Kidney (tissue), 14 donors: ENCODE results near the gene COPZ2. TPM values are rescaled to one million over a fixed set of nuclear protein-coding genes. Genes with fewer than 3 reads are reported as not detected.

ENCODE experiments used
- DNase-seq, 5 donors: peaks; one replicate each; pipeline ENCODE4 v3.0.0-alpha.2; 2013 to 2020
- FAIRE-seq: peaks from 2 replicates; lab custom pipeline; 2012; peaks lifted over from hg19 to GRCh38; lab: Jason Lieb, UNC
- H3K27ac ChIP-seq, 2 donors: one replicate each; pipeline ENCODE4 v1.7.0; 2013; ENCODE audit warnings: low read depth in 2 of 2, low read length in 2 of 2, inconsistent platforms in 1 of 2
- H3K27me3 ChIP-seq: one replicate; pipeline ENCODE4 v1.7.1; 2013; ENCODE audit warnings: low read length, inconsistent platforms; ENCODE audit not compliant: control insufficient read depth, insufficient read depth
- H3K36me3 ChIP-seq, 3 donors: one replicate each; pipeline versions ENCODE4 v1.7.0 to v1.7.1; 2013; ENCODE audit warnings: low read length in 3 of 3, control low read depth in 1 of 3, inconsistent platforms in 1 of 3; ENCODE audit not compliant: insufficient read depth in 3 of 3, control insufficient read depth in 2 of 3
- H3K4me1 ChIP-seq, 3 donors: one replicate each; pipeline versions ENCODE4 v1.7.0 to v1.7.1; 2013; ENCODE audit warnings: low read length in 3 of 3, inconsistent platforms in 1 of 3, low read depth in 1 of 3; ENCODE audit not compliant: control insufficient read depth in 2 of 3, insufficient read depth in 2 of 3
- H3K4me3 ChIP-seq, 3 donors: one replicate each; pipeline versions ENCODE4 v1.7.0 to v1.8.1; 2013; ENCODE audit warnings: low read length in 3 of 3, control low read depth in 1 of 3, inconsistent platforms in 1 of 3
- H3K9ac ChIP-seq, 3 donors: one replicate each; pipeline versions ENCODE4 v1.7.0 to v1.7.1; 2013; ENCODE audit warnings: low read length in 3 of 3, control low read depth in 1 of 3, inconsistent platforms in 1 of 3
- H3K9me3 ChIP-seq, 3 donors: one replicate each; pipeline versions ENCODE4 v1.7.0 to v1.7.1; 2013; ENCODE audit warnings: low read length in 3 of 3, control low read depth in 1 of 3, inconsistent platforms in 1 of 3; ENCODE audit not compliant: control insufficient read depth in 2 of 3, insufficient read depth in 1 of 3
- CTCF ChIP-seq: IDR thresholded peaks from 3 replicates; pipeline ENCODE4 v1.5.1; 2012; ENCODE audit warnings: mild to moderate bottlenecking, moderate library complexity, borderline replicate concordance; ENCODE audit not compliant: insufficient read depth; ENCODE audit errors: extremely low read depth
- intact Hi-C: fragments of 100-400 bp; cut with DNase I; formaldehyde crosslinking; loops from one replicate; pipeline ENCODE4 v1.11.1; 2022
- polyA plus RNA-seq: library from polyadenylated mRNA; stranded (reverse); fragments of 350-450 nt; fragmentation: Illumina TruSeq; extraction: RNeasy Lipid Tissue Mini Kit (QIAGEN cat#74804); gene quantifications from one replicate; pipeline ENCODE4 v1.2.3, GENCODE V29; 2014; ENCODE audit warnings: low read depth, low replicate concordance; ENCODE audit not compliant: insufficient read depth
- total RNA-seq: library from RNA; stranded (reverse); fragmentation: NEBNext Ultra II Directional; extraction: Animal tissue kit (Norgen Biotek cat#: 25700); gene quantifications from one replicate; pipeline ENCODE4 v1.2.1, GENCODE V29; 2021
- donor health status: control.
- donor health status: control.
- donor health status: control.
- donor health status: control.
- donor health status: control.
- donor health status: DM: yes; HTN: yes; CAD: no.
- donor health status: Normal renal cell carcinoma (clear cell type).

Gene COPZ2
- total and polyA plus RNA-seq, 2 donors from 2014 or later: 24.9 to 38.2 TPM

- peak overlapping the region in 1 of 2 donors; percentile 28 for H3K27ac ChIP-seq
- DNase-seq (no peak), FAIRE-seq (no peak)
Observed at GRCh38 chr17:48060249-48060648, 22.7 kb upstream of the COPZ2 start.

DNA sequence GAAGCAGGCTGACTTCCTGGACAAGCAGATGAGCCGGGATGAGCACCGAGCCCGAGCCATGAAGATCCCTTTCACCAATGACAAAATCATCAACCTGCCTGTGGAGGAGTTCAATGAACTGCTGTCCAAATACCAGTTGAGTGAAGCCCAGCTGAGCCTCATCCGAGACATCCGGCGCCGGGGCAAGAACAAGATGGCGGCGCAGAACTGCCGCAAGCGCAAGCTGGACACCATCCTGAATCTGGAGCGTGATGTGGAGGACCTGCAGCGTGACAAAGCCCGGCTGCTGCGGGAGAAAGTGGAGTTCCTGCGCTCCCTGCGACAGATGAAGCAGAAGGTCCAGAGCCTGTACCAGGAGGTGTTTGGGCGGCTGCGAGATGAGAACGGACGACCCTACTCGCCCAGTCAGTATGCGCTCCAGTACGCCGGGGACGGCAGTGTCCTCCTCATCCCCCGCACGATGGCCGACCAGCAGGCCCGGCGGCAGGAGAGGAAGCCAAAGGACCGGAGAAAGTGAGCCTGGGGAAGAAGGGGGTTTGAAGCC is 21.6 kb upstream of the COPZ2 start:
- FAIRE-seq (no peak), DNase-seq (no peak)
- intact Hi-C loops: no loop called here
- peaks cover 7 to 68% (median 53%) of the 10 kb centered on the region in 3 donors for H3K36me3 ChIP-seq
- no peak overlapping the region for H3K9ac ChIP-seq
- H3K9me3 ChIP-seq: no peaks in the 10 kb centered on the region
- TF ChIP-seq CTCF: no peak
- no peaks in the 10 kb centered on the region for H3K27me3 ChIP-seq
- no peak overlapping the region for H3K4me3 ChIP-seq
- H3K4me1 ChIP-seq: peaks cover 2 to 17% (median 9%) of the 10 kb centered on the region in 3 donors
- H3K27ac ChIP-seq: no peak overlapping the region

More at GRCh38 chr17:48060249-48060648, 22.7 kb upstream of the COPZ2 start:
- no peaks in the 10 kb centered on the region for H3K27me3 ChIP-seq
- peaks cover 0 to 11% (median 5%) of the 10 kb centered on the region in 3 donors for H3K4me1 ChIP-seq
- no peaks in the 10 kb centered on the region for H3K9me3 ChIP-seq
- H3K9ac ChIP-seq: no peak overlapping the region
- intact Hi-C loops: no loop called here
- TF ChIP-seq CTCF: no peak
- H3K36me3 ChIP-seq: peaks cover 7 to 74% (median 55%) of the 10 kb centered on the region in 3 donors
- H3K4me3 ChIP-seq: no peak overlapping the region

- Histone ChIP-seq H3K27ac (no peak overlapping the region), H3K4me3 (no peak overlapping the region), H3K9me3 (no peaks in the 10 kb centered on the region), H3K9ac (no peak overlapping the region), H3K27me3 (no peaks in the 10 kb centered on the region), H3K4me1 (peaks cover 2 to 23% (median 13%) of the 10 kb centered on the region in 3 donors), H3K36me3 (peaks cover 7 to 65% (median 53%) of the 10 kb centered on the region in 3 donors)
- no peak for TF ChIP-seq CTCF
- DNase-seq (no peak), FAIRE-seq (no peak)
- intact Hi-C loops: no loop called here
Observed at GRCh38 chr17:48058393-48059124, 21.0 kb upstream of the COPZ2 start.
